GM12872 (cell line): ENCODE measurements around the gene UBL4A.

Source experiments
- TF ChIP-seq, protein P1 (sequence below): IDR thresholded peaks from 3 replicates; pipeline ENCODE4 v1.5.1; 2011; ENCODE audit warnings: low read depth, mild to moderate bottlenecking, low read length, moderate library complexity; ENCODE audit not compliant: insufficient read depth

UBL4A gene

DNA sequence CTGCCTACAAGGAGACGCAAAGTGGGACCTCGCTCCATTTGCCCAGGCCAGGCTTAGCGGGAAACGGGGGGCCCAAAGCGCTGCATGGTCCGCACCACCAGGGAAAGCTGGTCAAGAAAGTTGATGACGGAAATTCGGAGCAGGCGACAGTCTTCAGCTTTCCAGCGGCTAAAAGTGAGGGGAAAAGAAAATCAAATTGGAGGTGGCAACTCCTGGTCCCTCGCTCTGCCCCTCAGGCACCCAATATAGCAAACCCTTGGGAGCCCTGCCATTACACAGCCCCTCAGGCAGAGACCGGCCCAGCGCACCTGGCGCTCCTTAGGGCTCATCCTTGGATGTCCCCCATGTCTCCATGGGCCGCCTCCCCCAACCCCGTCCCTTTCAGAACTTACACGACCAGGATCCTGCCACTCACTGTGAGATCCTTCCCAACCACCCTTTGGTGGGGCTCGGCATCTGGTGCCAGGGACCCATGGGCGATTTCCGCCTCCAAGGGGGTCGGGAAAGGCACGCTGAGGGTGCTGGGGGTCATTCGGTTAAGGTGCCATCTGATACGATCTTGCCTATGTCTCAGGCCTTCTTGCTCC is 8.4 kb downstream of the UBL4A start:
- TF ChIP-seq, protein P1, sequence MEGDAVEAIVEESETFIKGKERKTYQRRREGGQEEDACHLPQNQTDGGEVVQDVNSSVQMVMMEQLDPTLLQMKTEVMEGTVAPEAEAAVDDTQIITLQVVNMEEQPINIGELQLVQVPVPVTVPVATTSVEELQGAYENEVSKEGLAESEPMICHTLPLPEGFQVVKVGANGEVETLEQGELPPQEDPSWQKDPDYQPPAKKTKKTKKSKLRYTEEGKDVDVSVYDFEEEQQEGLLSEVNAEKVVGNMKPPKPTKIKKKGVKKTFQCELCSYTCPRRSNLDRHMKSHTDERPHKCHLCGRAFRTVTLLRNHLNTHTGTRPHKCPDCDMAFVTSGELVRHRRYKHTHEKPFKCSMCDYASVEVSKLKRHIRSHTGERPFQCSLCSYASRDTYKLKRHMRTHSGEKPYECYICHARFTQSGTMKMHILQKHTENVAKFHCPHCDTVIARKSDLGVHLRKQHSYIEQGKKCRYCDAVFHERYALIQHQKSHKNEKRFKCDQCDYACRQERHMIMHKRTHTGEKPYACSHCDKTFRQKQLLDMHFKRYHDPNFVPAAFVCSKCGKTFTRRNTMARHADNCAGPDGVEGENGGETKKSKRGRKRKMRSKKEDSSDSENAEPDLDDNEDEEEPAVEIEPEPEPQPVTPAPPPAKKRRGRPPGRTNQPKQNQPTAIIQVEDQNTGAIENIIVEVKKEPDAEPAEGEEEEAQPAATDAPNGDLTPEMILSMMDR, result no peak

DNA sequence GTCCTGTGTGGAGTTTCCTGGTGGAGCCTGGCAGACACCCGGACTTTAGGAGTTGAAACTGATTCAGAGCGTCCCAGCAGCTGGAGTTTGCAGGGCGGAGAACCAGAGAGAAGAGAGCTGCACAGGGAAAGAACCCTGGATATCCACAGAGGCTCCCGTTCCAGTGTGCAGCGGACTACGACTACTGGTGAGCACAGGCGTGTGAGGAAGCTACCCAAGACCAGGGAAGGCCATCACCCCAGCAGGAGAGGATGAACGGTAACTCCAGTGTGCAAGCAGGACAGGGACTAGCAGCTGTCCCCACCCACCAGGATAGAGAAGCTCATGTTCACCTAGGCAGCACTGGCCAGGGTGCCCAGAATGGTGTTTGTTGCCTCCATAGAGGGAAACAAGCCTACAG is 9.6 kb downstream of the UBL4A start:
- TF ChIP-seq, protein P1, result no peak

DNA sequence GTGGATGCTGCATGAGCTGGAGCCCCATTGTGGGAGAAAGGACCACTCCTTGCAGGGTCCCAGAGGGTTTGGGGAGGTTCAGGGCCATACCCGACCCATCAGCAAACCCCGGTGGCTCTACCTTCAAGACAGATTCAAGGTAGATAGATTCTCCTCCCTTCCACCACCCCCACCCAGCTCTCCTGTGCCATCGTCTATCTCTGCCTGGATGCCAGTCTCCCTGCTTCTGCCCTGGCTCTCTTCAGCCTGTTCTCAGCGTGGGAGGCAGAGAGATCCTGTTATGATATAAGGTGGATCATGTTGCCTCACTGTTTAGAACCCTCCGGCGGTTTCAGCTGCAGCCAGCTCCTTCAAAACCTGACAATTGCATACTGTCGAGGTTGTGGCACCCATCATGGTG is 12.7 kb downstream of the UBL4A start:
- TF ChIP-seq, protein P1, result no peak

DNA sequence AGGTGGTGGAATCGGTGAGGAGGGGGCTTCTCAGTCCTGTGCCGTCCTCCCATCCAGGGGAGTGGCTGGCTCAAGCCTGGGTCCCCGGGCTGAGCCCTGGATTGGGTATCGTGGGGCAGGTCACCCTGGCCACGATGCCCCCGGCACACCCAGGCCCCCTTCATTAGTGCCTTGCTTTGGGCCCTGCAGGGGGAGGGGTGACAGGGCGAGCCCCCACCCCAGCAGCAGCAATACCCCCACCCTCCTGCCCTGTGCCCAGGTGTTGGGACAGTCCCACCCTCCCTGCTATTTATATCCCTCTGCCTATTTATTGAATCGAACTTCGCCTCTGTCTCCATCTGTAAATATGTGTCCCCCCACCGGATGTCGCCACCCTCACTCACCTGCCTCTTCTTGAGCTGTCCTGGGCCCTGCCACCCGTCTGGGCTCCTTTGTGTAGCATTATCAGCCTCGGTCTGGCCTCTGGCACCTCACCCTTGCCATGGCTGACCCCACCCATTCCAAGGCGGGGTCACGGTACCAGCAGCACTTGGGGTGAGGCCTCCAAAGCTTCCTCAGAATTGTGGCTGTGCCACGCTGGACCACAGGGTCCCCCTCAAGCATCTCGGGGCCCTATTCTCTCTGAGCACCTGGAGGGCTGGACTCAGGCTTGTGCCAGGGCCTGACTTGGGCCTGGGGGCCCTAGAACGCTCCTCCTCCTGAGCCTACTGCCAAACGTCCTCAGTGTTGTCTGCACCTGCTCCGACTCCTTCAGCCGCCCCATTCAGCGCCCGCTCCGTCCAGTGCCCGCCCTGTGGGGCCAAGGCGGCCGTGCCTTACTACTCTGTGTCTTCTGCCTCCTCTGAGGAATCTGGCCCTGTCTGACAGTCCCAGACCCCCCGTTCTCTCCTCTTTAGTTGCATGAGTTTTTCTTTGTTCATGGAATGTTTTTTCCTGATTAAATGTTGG is 13.5 kb downstream of the UBL4A start:
- TF ChIP-seq, protein P1, result no peak

DNA sequence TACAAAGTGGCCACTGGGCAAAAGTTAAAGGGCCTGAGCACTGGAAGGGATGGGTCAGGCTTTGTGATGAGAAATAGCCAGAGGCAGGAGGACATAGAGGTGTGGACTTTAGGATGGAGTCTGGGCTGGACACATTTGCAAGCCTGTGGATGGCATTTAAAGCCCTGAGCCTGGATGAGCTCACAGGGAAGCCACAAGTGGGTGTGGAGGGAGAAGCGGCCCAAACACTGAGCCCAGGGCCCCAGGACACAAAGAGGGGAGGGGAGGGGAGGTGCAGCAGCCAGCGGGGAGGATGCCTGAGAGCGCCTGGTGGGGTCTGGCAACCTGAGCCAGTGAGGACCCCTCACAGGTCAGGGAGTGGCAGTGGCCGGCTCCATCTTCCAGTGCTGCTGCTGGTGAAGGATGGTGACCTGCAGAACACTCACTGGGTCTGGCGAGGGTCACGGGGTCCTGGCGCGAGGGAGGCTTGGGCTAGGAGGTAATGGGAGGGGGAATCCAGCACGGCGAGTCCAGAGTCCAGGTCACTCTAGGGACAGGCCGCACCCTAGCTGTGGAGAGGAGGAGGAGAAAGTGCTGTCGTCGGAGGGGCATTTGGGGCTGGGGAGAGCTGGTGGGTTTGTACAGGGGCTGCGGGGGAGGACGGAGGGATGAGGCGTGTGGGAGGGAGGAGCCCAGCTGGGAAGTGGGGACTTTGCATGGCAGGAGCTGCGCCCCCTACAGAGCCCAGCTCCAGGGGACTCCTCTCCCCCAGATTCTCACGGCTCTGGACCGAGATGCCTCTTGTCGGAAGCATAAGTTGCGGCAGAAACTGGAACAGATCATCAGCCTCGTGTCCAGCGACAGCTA is 14.4 kb downstream of the UBL4A start:
- TF ChIP-seq, protein P1, result no peak

DNA sequence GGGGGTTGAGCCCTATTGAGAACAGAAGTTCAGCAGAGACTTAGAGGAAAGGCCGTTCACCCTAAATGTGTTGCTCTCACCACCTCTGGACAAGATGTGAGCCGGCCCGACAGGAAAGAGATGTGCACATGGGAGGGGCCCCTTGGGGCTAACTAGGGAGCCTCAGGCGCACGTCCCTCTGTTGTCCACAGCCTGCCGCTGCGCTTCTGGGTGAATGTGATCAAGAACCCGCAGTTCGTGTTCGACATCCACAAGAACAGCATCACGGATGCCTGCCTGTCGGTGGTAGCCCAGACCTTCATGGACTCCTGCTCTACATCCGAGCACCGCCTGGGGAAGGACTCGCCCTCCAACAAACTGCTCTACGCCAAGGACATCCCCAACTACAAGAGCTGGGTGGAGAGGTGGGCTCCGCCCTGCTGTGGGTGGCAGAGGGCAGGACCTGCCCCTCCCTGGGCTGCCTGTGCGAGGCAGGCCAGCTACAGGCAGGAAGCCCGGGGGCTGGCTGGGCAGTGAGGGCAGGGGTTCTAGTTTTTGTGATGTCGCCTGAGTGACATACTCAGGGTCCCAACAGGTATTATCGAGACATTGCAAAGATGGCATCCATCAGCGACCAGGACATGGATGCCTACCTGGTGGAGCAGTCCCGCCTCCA is 15.4 kb downstream of the UBL4A start:
- TF ChIP-seq, protein P1, result no peak
